Osteoblast (primary cell): ENCODE results near the gene TOPAZ1. TPM values are rescaled to one million over a fixed set of nuclear protein-coding genes. Genes with fewer than 3 reads are reported as not detected.

Experiments
- DNase-seq: peaks from one replicate; pipeline ENCODE4 v3.0.0; 2011; ENCODE audit warnings: low spot score, mixed read lengths; ENCODE audit not compliant: insufficient read length; ENCODE audit errors: missing footprints
- H2AFZ ChIP-seq: 2 replicates; pipeline ENCODE4 v1.6.0; 2011; ENCODE audit warnings: mild to moderate bottlenecking, low read length
- H3K27ac ChIP-seq: 2 replicates; pipeline ENCODE4 v1.5.1; 2011; ENCODE audit warnings: mild to moderate bottlenecking, low read depth, low read length, moderate library complexity
- H3K27me3 ChIP-seq: 2 replicates; pipeline ENCODE4 v1.6.0; 2012; ENCODE audit warnings: mild to moderate bottlenecking, control low read depth, inconsistent platforms, low read length, moderate library complexity; ENCODE audit not compliant: insufficient read depth
- H3K36me3 ChIP-seq: 2 replicates; pipeline ENCODE4 v1.5.1; 2011; ENCODE audit warnings: mild to moderate bottlenecking, low read length, control low read depth, moderate library complexity; ENCODE audit not compliant: insufficient read depth
- H3K4me1 ChIP-seq: 2 replicates; pipeline ENCODE4 v1.5.1; 2011; ENCODE audit warnings: mild to moderate bottlenecking, low read length, control low read depth, moderate library complexity; ENCODE audit not compliant: insufficient read depth
- H3K4me2 ChIP-seq: 2 replicates; pipeline ENCODE4 v1.6.0; 2011; ENCODE audit warnings: mild to moderate bottlenecking, low read length; ENCODE audit not compliant: insufficient read depth
- H3K4me3 ChIP-seq: fragments of 200-600 bp; sonication (generic); 3 replicates; pipeline ENCODE4 v1.5.1; 2012; ENCODE audit warnings: mild to moderate bottlenecking, low read length, inconsistent platforms; ENCODE audit not compliant: insufficient read depth
- H3K79me2 ChIP-seq: 2 replicates; pipeline ENCODE4 v1.6.0; 2012; ENCODE audit warnings: mild to moderate bottlenecking, low read length, control low read depth, inconsistent platforms; ENCODE audit not compliant: insufficient read depth
- H3K9me3 ChIP-seq: 2 replicates; pipeline ENCODE4 v1.5.1; 2011; ENCODE audit warnings: low read depth, low read length, control low read depth
- H4K20me1 ChIP-seq: 2 replicates; pipeline ENCODE4 v1.6.0; 2012; ENCODE audit warnings: mild to moderate bottlenecking, low read length, control low read depth; ENCODE audit not compliant: insufficient read depth
- total RNA-seq: library from RNA; depleted of rRNA; stranded (reverse); fragments of >200 nt; gene quantifications from 2 replicates; pipeline ENCODE4 v1.2.3, GENCODE V29; 2012
- TF ChIP-seq, protein P1 (sequence below): IDR thresholded peaks from 2 replicates; pipeline ENCODE4 v1.5.1; 2011; ENCODE audit warnings: mild to moderate bottlenecking, low read depth, low read length, moderate library complexity; ENCODE audit errors: extremely low read depth

The TOPAZ1 gene
- total RNA-seq, 1 donor = not detected

DNA sequence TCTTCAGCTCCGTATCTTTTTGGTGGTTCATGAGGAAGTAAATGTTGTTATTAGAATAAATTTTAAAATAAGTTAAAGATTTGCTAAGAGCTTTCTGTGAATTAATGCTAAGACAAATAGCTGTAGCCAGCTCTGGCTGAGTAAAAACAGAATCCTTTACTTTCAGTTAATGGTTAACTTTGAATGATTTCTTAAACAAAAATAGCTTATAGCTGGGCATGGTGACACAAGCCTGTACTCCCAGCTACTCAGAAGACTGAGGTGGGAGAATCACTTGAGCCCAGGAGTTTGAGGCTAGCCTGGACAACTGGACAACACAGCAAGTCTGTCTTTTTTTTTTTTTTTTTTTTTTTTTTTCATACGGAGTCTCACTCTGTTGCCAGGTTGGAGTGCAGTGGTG is 121.9 kb downstream of the TOPAZ1 start:
- Histone ChIP-seq H3K79me2 (no peaks in the 10 kb centered on the region), H3K9me3 (no peaks in the 10 kb centered on the region), H3K4me3 (no peak overlapping the region), H3K4me2 (no peak overlapping the region), H3K27ac (no peak overlapping the region), H3K4me1 (no peaks in the 10 kb centered on the region), H3K36me3 (no peaks in the 10 kb centered on the region), H2AFZ (no peak overlapping the region), H4K20me1 (no peaks in the 10 kb centered on the region), H3K27me3 (no peaks in the 10 kb centered on the region)
- DNase-seq = no peak
- TF ChIP-seq, protein P1, sequence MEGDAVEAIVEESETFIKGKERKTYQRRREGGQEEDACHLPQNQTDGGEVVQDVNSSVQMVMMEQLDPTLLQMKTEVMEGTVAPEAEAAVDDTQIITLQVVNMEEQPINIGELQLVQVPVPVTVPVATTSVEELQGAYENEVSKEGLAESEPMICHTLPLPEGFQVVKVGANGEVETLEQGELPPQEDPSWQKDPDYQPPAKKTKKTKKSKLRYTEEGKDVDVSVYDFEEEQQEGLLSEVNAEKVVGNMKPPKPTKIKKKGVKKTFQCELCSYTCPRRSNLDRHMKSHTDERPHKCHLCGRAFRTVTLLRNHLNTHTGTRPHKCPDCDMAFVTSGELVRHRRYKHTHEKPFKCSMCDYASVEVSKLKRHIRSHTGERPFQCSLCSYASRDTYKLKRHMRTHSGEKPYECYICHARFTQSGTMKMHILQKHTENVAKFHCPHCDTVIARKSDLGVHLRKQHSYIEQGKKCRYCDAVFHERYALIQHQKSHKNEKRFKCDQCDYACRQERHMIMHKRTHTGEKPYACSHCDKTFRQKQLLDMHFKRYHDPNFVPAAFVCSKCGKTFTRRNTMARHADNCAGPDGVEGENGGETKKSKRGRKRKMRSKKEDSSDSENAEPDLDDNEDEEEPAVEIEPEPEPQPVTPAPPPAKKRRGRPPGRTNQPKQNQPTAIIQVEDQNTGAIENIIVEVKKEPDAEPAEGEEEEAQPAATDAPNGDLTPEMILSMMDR = no peak

DNA sequence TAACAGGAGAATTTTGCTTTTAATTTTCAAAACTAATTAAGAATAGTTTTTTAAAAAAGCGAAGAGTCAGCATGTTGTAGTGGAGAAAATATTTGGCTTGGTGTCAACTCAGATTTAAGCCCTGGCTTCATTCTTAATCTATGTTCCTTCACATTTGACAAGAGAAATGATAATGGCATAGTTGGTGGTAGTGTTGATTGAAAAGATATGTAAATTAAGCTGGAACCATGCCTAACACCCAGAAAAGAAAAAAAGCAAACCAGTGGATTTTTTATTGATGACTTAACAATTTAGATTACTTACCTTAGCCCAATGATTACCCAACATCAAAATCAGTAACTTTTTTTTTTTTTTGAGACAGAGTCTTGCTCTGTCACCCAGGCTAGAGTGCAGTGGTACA is 124.3 kb downstream of the TOPAZ1 start:
- no peak overlapping the region for H3K4me3 ChIP-seq
- H3K27ac ChIP-seq = no peak overlapping the region
- no peak overlapping the region for H3K4me2 ChIP-seq
- no peaks in the 10 kb centered on the region for H3K27me3 ChIP-seq
- no peak for DNase-seq
- no peaks in the 10 kb centered on the region for H4K20me1 ChIP-seq
- no peaks in the 10 kb centered on the region for H3K79me2 ChIP-seq
- no peaks in the 10 kb centered on the region for H3K9me3 ChIP-seq
- no peaks in the 10 kb centered on the region for H3K36me3 ChIP-seq
- no peaks in the 10 kb centered on the region for H3K4me1 ChIP-seq
- H2AFZ ChIP-seq = no peak overlapping the region
- TF ChIP-seq, protein P1 = no peak

DNA sequence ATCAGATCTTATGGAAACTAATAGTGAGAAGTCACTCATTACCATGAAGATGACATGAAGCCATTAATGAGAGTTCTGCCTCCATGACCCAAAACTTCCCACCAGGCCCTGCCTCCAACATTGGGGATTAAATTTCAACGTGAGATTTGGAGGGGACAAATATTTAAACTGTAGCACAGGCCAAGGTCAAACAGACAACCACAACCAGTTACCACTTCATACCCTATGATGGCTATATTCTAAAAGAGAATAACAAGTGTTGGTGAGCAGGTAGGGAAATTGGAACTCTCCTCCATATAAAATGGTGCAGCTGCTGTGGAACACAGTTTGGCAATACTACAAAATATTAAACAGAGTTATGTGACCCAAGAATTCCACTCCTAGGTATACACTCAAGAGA is 133.8 kb downstream of the TOPAZ1 start:
- Histone ChIP-seq H3K79me2 (no peaks in the 10 kb centered on the region), H3K4me1 (no peaks in the 10 kb centered on the region), H3K27ac (no peak overlapping the region), H2AFZ (no peak overlapping the region), H4K20me1 (no peaks in the 10 kb centered on the region), H3K9me3 (no peaks in the 10 kb centered on the region), H3K36me3 (no peaks in the 10 kb centered on the region), H3K4me3 (no peak overlapping the region), H3K4me2 (no peak overlapping the region), H3K27me3 (no peaks in the 10 kb centered on the region)
- TF ChIP-seq, protein P1 = no peak
- no peak for DNase-seq

Other genes starting within 250 kb of the TOPAZ1 start
- gene TCAIM, start 96.9 kb downstream of the TOPAZ1 start, total RNA-seq = 28.9 and 33.7 TPM in 2 replicates
- 9.8 and 11.5 TPM in 2 replicates for gene ZNF445, start 235.8 kb downstream of the TOPAZ1 start, total RNA-seq